Neural cell (in vitro differentiated cells): ENCODE results near the gene ZNF490. TPM values are rescaled to one million over a fixed set of nuclear protein-coding genes. Genes with fewer than 3 reads are reported as not detected.
"Not testable (repeated sequence)": the region's sequence is repeated elsewhere in the genome, so short reads cannot be mapped to it uniquely, and the experiment has no call there.

Experiments used
- H2AFZ ChIP-seq: fragments of 200-600, 300-800 bp; sonication (generic), shearing (Covaris generic); 2 replicates; pipeline ENCODE4 v1.6.0; 2014; ENCODE audit warnings: low read depth, mild to moderate bottlenecking, antibody characterized with exemption, low read length, moderate library complexity
- H3F3A ChIP-seq: fragments of 200-600 bp; shearing (Covaris generic); 2 replicates; pipeline ENCODE4 v1.6.1; 2016; ENCODE audit warnings: mild to moderate bottlenecking, moderate library complexity, mixed read lengths, antibody characterized with exemption, low read length; ENCODE audit not compliant: insufficient read depth, poor library complexity, severe bottlenecking
- H3K27ac ChIP-seq: fragments of 200-600, 300-800 bp; sonication (generic), shearing (Covaris generic); 2 replicates; pipeline ENCODE4 v1.5.1; 2014; ENCODE audit warnings: mild to moderate bottlenecking, low read length, moderate library complexity
- H3K27me3 ChIP-seq: fragments of 300-800, 200-600 bp; sonication (generic), shearing (Covaris generic); 2 replicates; pipeline ENCODE4 v1.6.0; 2014; ENCODE audit warnings: mild to moderate bottlenecking, low read depth, low read length, moderate library complexity; ENCODE audit not compliant: insufficient read depth
- H3K36me3 ChIP-seq: fragments of 300-800, 200-600 bp; sonication (generic), shearing (Covaris generic); 2 replicates; pipeline ENCODE4 v1.5.1; 2014; ENCODE audit warnings: mild to moderate bottlenecking, antibody characterized with exemption, low read length, moderate library complexity; ENCODE audit not compliant: insufficient read depth
- H3K4me2 ChIP-seq: fragments of 300-800, 200-600 bp; sonication (generic), shearing (Covaris generic); 2 replicates; pipeline ENCODE4 v1.6.0; 2014; ENCODE audit warnings: mild to moderate bottlenecking, low read length
- H3K4me3 ChIP-seq: fragments of 300-800, 200-600 bp; sonication (generic), shearing (Covaris generic); 2 replicates; pipeline ENCODE4 v1.5.1; 2014; ENCODE audit warnings: mild to moderate bottlenecking, low read length, moderate library complexity
- H3K79me2 ChIP-seq: fragments of 200-600 bp; shearing (Covaris generic); replicated peaks from 2 replicates; pipeline ENCODE4 v1.6.0; 2014; ENCODE audit warnings: mild to moderate bottlenecking, low read length, moderate library complexity; ENCODE audit not compliant: insufficient read depth
- H3K9ac ChIP-seq: fragments of 300-800, 200-600 bp; sonication (generic), shearing (Covaris generic); 2 replicates; pipeline ENCODE4 v1.6.1; 2016; ENCODE audit warnings: mild to moderate bottlenecking, low read length, mixed read lengths
- H3K9me2 ChIP-seq: fragments of 200-600 bp; shearing (Covaris generic); 2 replicates; pipeline ENCODE4 v1.6.1; 2016; ENCODE audit warnings: mild to moderate bottlenecking, low read length, mixed read lengths; ENCODE audit not compliant: insufficient read depth
- H3K9me3 ChIP-seq: fragments of 200-600, 300-800 bp; sonication (generic), shearing (Covaris generic); 2 replicates; pipeline ENCODE4 v1.6.1; 2016; ENCODE audit warnings: mild to moderate bottlenecking, mixed run types, low read length, moderate library complexity, mixed read lengths
- H4K20me1 ChIP-seq: fragments of 200-600 bp; shearing (Covaris generic); 2 replicates; pipeline ENCODE4 v1.6.1; 2016; ENCODE audit warnings: mild to moderate bottlenecking, mixed run types; ENCODE audit not compliant: insufficient read depth
- EP300 ChIP-seq: fragments of 450-650 bp; conservative IDR thresholded peaks from 2 replicates; pipeline ENCODE4 v1.6.1; 2014; ENCODE audit warnings: antibody characterized with exemption, mild to moderate bottlenecking, moderate library complexity; ENCODE audit not compliant: poor library complexity, severe bottlenecking
- EZH2 ChIP-seq: fragments of 200-600, 300-800 bp; shearing (Covaris generic), sonication (generic); IDR thresholded peaks from 2 replicates; pipeline ENCODE4 v1.6.1; 2014; ENCODE audit warnings: antibody characterized with exemption, low read length, borderline replicate concordance, mild to moderate bottlenecking; ENCODE audit not compliant: insufficient read depth, poor library complexity, severe bottlenecking
- MXI1 ChIP-seq: fragments of 450-650 bp; conservative IDR thresholded peaks from 2 replicates; pipeline ENCODE4 v1.6.1; 2014; ENCODE audit warnings: antibody characterized with exemption, mild to moderate bottlenecking; ENCODE audit not compliant: poor library complexity, severe bottlenecking
- POLR2AphosphoS5 ChIP-seq: IDR thresholded peaks from 2 replicates; pipeline ENCODE4 v1.6.1; 2012
- RAD21 ChIP-seq: fragments of 450-650 bp; conservative IDR thresholded peaks from 2 replicates; pipeline ENCODE4 v1.6.1; 2014; ENCODE audit warnings: antibody characterized with exemption, mild to moderate bottlenecking, moderate library complexity
- SMC3 ChIP-seq: fragments of 450-650 bp; conservative IDR thresholded peaks from 2 replicates; pipeline ENCODE4 v1.6.1; 2014; ENCODE audit warnings: antibody characterized with exemption, mild to moderate bottlenecking, moderate library complexity; ENCODE audit not compliant: poor library complexity
- TAF1 ChIP-seq: IDR thresholded peaks from 2 replicates; pipeline ENCODE4 v1.6.1; 2012; ENCODE audit warnings: low read depth
- polyA plus RNA-seq: library from polyadenylated mRNA; depleted of rRNA; stranded (reverse); fragments of >200 nt; gene quantifications from 2 replicates; pipeline ENCODE4 v1.2.3, GENCODE V29; 2014
- TF ChIP-seq, protein P1 (sequence below): fragments of 450-650 bp; IDR thresholded peaks from 2 replicates; pipeline ENCODE4 v1.5.1; 2014; ENCODE audit warnings: antibody characterized with exemption, mild to moderate bottlenecking, moderate library complexity; ENCODE audit not compliant: poor library complexity, severe bottlenecking
- TF ChIP-seq, protein P2 (sequence below): IDR thresholded peaks from 2 replicates; pipeline ENCODE4 v1.6.1; 2012; ENCODE audit warnings: borderline replicate concordance

Gene ZNF490
- polyA plus RNA-seq, 1 donor from 2014 or later = 6.1 TPM

DNA sequence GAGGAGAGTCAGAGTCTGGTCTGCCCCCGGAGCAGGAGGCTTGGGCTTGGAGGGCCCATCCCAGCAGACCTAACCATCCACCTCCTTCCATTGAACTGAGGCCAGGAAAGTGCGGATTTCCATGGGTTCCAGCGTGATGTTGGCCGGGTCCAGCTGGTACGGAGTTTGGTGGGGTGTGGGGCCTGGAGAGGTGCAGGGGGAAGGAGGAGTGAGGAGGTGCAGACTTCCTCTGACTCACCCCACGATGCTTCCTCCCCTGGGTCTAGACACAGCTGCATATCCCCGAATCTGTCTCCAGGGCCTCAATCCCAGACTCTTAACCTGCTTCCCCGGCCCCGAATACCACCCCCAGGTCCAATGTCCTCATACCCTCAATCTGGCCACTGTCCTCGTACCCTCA, 35.9 kb upstream of the ZNF490 start:
- Histone ChIP-seq H3K4me2 (no peak overlapping the region), H3K9me3 (no peaks in the 10 kb centered on the region), H3K4me3 (no peak overlapping the region), H2AFZ (no peak overlapping the region), H3K79me2 (no peaks in the 10 kb centered on the region), H3K9me2 (no peaks in the 10 kb centered on the region), H3K36me3 (no peaks in the 10 kb centered on the region), H3F3A (no peaks in the 10 kb centered on the region), H3K27me3 (no peaks in the 10 kb centered on the region), H4K20me1 (no peaks in the 10 kb centered on the region), H3K27ac (no peak overlapping the region), H3K9ac (no peak overlapping the region)
- TF ChIP-seq, protein P1, sequence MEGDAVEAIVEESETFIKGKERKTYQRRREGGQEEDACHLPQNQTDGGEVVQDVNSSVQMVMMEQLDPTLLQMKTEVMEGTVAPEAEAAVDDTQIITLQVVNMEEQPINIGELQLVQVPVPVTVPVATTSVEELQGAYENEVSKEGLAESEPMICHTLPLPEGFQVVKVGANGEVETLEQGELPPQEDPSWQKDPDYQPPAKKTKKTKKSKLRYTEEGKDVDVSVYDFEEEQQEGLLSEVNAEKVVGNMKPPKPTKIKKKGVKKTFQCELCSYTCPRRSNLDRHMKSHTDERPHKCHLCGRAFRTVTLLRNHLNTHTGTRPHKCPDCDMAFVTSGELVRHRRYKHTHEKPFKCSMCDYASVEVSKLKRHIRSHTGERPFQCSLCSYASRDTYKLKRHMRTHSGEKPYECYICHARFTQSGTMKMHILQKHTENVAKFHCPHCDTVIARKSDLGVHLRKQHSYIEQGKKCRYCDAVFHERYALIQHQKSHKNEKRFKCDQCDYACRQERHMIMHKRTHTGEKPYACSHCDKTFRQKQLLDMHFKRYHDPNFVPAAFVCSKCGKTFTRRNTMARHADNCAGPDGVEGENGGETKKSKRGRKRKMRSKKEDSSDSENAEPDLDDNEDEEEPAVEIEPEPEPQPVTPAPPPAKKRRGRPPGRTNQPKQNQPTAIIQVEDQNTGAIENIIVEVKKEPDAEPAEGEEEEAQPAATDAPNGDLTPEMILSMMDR = no peak
- TF ChIP-seq EZH2 = no peak

DNA sequence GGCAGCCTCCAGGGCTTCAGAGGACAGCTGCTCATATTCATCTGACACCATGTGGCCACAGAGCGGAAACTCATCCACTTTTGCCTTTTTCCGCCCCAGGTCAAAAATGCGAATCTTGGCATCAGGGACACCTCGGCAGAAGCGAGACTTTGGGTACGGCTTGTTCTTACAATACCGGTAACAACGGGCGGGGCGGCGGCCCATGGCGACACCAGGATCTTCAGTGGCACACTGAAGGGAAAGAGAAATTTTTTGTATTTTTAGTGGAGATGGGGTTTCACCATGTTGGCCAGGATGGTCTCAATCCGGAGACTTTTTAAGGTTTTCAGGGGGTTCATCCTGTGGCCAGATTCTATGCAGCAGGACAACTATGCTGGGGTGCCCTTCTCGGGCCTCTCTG, 33.1 kb upstream of the ZNF490 start:
- not testable (repeated sequence) for H3K79me2 ChIP-seq, H3K27me3 ChIP-seq, H3F3A ChIP-seq, H3K4me3 ChIP-seq, H3K9me2 ChIP-seq, H3K36me3 ChIP-seq, H2AFZ ChIP-seq, H3K4me2 ChIP-seq, H3K9ac ChIP-seq, H4K20me1 ChIP-seq, H3K9me3 ChIP-seq, H3K27ac ChIP-seq

DNA sequence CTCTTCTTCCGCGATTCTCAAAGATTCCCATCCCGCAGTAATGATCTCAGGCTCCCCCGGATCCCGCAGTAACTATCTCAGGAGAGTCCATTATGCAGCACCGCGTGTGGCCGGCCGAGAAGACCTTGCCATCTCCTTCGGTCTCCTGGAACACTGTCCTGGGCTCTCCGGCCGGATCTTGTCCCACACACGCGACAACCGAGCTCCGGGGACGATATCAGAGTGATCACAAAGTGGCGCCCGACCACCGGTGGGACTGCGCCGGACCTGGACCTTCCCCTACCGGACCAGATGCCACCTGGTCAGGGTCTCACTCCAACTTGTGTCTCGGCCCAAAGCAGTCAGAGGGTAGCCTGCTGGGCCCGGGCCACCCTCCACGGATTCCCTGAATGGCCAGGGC, 31.9 kb upstream of the ZNF490 start:
- Histone ChIP-seq H2AFZ (no peak overlapping the region), H3K9me2 (no peaks in the 10 kb centered on the region), H3K4me2 (no peak overlapping the region), H4K20me1 (no peaks in the 10 kb centered on the region), H3F3A (no peaks in the 10 kb centered on the region), H3K36me3 (no peaks in the 10 kb centered on the region), H3K79me2 (no peaks in the 10 kb centered on the region), H3K9ac (no peak overlapping the region), H3K27me3 (no peaks in the 10 kb centered on the region), H3K9me3 (no peaks in the 10 kb centered on the region), H3K27ac (no peak overlapping the region), H3K4me3 (no peak overlapping the region)
- TF ChIP-seq MXI1 (no peak), POLR2AphosphoS5 (no peak), EP300 (no peak), RAD21 (no peak), EZH2 (no peak), TAF1 (no peak)

DNA sequence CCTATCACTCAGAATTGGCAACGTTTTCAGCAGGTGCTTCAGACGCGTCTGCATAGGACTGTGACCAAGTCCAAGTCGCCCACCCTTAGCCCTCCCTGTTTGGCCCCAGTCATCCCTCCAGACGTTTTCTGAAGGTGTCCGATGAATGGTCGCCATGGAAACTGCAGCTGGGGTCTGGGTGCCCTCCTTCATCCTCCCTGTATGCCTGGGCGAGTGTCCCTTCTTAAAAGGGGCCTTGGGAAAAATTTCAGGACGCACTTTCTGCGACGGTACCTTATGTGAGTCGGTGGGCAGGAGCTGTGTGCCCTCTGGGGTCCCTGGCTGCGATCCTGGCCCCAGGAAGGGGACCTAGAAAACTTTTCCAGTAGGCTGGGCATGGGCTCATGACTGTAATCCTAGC, 30.8 kb upstream of the ZNF490 start:
- Histone ChIP-seq H2AFZ (no peak overlapping the region), H3K9ac (no peak overlapping the region), H3K79me2 (no peaks in the 10 kb centered on the region), H4K20me1 (no peaks in the 10 kb centered on the region), H3K4me3 (no peak overlapping the region), H3K36me3 (no peaks in the 10 kb centered on the region), H3K9me2 (no peaks in the 10 kb centered on the region), H3K27ac (no peak overlapping the region), H3K4me2 (no peak overlapping the region), H3K9me3 (no peaks in the 10 kb centered on the region), H3F3A (no peaks in the 10 kb centered on the region), H3K27me3 (no peaks in the 10 kb centered on the region)
- no peak for TF ChIP-seq POLR2AphosphoS5
- TF ChIP-seq, protein P1 = no peak
- no peak for TF ChIP-seq EZH2
- TF ChIP-seq RAD21 = no peak
- TF ChIP-seq, protein P2, sequence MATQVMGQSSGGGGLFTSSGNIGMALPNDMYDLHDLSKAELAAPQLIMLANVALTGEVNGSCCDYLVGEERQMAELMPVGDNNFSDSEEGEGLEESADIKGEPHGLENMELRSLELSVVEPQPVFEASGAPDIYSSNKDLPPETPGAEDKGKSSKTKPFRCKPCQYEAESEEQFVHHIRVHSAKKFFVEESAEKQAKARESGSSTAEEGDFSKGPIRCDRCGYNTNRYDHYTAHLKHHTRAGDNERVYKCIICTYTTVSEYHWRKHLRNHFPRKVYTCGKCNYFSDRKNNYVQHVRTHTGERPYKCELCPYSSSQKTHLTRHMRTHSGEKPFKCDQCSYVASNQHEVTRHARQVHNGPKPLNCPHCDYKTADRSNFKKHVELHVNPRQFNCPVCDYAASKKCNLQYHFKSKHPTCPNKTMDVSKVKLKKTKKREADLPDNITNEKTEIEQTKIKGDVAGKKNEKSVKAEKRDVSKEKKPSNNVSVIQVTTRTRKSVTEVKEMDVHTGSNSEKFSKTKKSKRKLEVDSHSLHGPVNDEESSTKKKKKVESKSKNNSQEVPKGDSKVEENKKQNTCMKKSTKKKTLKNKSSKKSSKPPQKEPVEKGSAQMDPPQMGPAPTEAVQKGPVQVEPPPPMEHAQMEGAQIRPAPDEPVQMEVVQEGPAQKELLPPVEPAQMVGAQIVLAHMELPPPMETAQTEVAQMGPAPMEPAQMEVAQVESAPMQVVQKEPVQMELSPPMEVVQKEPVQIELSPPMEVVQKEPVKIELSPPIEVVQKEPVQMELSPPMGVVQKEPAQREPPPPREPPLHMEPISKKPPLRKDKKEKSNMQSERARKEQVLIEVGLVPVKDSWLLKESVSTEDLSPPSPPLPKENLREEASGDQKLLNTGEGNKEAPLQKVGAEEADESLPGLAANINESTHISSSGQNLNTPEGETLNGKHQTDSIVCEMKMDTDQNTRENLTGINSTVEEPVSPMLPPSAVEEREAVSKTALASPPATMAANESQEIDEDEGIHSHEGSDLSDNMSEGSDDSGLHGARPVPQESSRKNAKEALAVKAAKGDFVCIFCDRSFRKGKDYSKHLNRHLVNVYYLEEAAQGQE = no peak
- no peak for TF ChIP-seq SMC3
- no peak for TF ChIP-seq TAF1
- no peak for TF ChIP-seq MXI1
- TF ChIP-seq EP300 = no peak
